CD14-positive monocyte (primary cell): ENCODE results near the gene TMEM117. TPM values are rescaled to one million over a fixed set of nuclear protein-coding genes. Genes with fewer than 3 reads are reported as not detected.

Source experiments
- DNase-seq, 3 donors: peaks; one replicate each; pipeline ENCODE4 v3.0.0-alpha.2; 2011 to 2022
- H2AFZ ChIP-seq: 2 replicates; pipeline ENCODE4 v1.6.0; 2012; ENCODE audit warnings: mild to moderate bottlenecking, low read depth, low read length, inconsistent platforms; ENCODE audit not compliant: insufficient read depth, poor library complexity, severe bottlenecking
- H3K27ac ChIP-seq, 2 donors: 1 replicate in 1 of 2; 2 replicates in 1 of 2; pipeline ENCODE4 v1.5.1; 2012 to 2013; ENCODE audit warnings: low read length in 2 of 2, control low read depth in 1 of 2, inconsistent platforms in 1 of 2, low read depth in 1 of 2, mild to moderate bottlenecking in 1 of 2
- H3K27me3 ChIP-seq, 2 donors: one replicate each; pipeline versions ENCODE4 v1.6.0 to v1.6.1; 2011 to 2013; ENCODE audit warnings: low read length in 2 of 2; ENCODE audit not compliant: control insufficient read depth in 2 of 2, insufficient read depth in 2 of 2
- H3K36me3 ChIP-seq, 2 donors: replicated peaks in 1 of 2; 1 replicate in 1 of 2; 2 replicates in 1 of 2; pipeline versions ENCODE4 v1.5.1 to v1.6.1; 2012 to 2013; ENCODE audit warnings: low read length in 2 of 2, control low read depth in 1 of 2, inconsistent platforms in 1 of 2, mild to moderate bottlenecking in 1 of 2; ENCODE audit not compliant: insufficient read depth in 2 of 2, control insufficient read depth in 1 of 2
- H3K4me1 ChIP-seq, 2 donors: 1 replicate in 1 of 2; 2 replicates in 1 of 2; pipeline versions ENCODE4 v1.5.1 to v1.6.1; 2012 to 2013; ENCODE audit warnings: low read length in 2 of 2, control low read depth in 1 of 2, inconsistent platforms in 1 of 2, mild to moderate bottlenecking in 1 of 2, moderate library complexity in 1 of 2; ENCODE audit not compliant: insufficient read depth in 2 of 2, control insufficient read depth in 1 of 2
- H3K4me2 ChIP-seq: replicated peaks from 2 replicates; pipeline ENCODE3; 2012; ENCODE audit warnings: low read length, moderate library complexity, mild to moderate bottlenecking; ENCODE audit not compliant: poor library complexity, severe bottlenecking; ENCODE audit errors: extremely low read depth
- H3K4me3 ChIP-seq, 3 experiments: fragments of 200-600 bp in 1 of 3; sonication (generic) in 1 of 3; replicated peaks in 1 of 3; 1 replicate in 2 of 3; 2 replicates in 1 of 3; pipeline ENCODE4 v1.5.1; 2011 to 2013; ENCODE audit warnings: low read length in 3 of 3, mild to moderate bottlenecking in 3 of 3, control low read depth in 2 of 3, low read depth in 2 of 3, inconsistent platforms in 1 of 3, moderate library complexity in 1 of 3
- H3K79me2 ChIP-seq: 2 replicates; pipeline ENCODE4 v1.6.0; 2012; ENCODE audit warnings: mild to moderate bottlenecking, control low read depth, inconsistent platforms, low read length, moderate library complexity; ENCODE audit not compliant: insufficient read depth
- H3K9ac ChIP-seq: 2 replicates; pipeline ENCODE4 v1.6.0; 2017; ENCODE audit warnings: low read length, mild to moderate bottlenecking; ENCODE audit not compliant: insufficient read depth, poor library complexity, severe bottlenecking
- H3K9me3 ChIP-seq, 2 donors: replicated peaks in 1 of 2; 1 replicate in 1 of 2; 2 replicates in 1 of 2; pipeline versions ENCODE4 v1.5.1 to v1.6.1; 2012 to 2013; ENCODE audit warnings: low read length in 2 of 2, control low read depth in 1 of 2; ENCODE audit not compliant: control insufficient read depth in 1 of 2, insufficient read depth in 1 of 2
- H4K20me1 ChIP-seq: 2 replicates; pipeline ENCODE4 v1.6.0; 2012; ENCODE audit warnings: mild to moderate bottlenecking, low read length, control low read depth, moderate library complexity; ENCODE audit not compliant: insufficient read depth
- H3K27ac Mint-ChIP-seq, 7 donors: one replicate each; pipeline ENCODE4 v1.8.0; 2020; ENCODE audit warnings: mild to moderate bottlenecking in 7 of 7, mixed read lengths in 7 of 7, moderate library complexity in 6 of 7, inconsistent platforms in 2 of 7
- H3K27me3 Mint-ChIP-seq, 3 donors: one replicate each; pipeline ENCODE4 v1.8.0; 2021 to 2022; ENCODE audit warnings: low read depth in 3 of 3, mild to moderate bottlenecking in 3 of 3, mixed read lengths in 3 of 3, moderate library complexity in 3 of 3, inconsistent platforms in 1 of 3
- H3K36me3 Mint-ChIP-seq, 2 donors: one replicate each; pipeline ENCODE4 v1.8.0; 2020; ENCODE audit warnings: mixed read lengths in 2 of 2, inconsistent platforms in 1 of 2, mild to moderate bottlenecking in 1 of 2
- H3K4me1 Mint-ChIP-seq: one replicate; pipeline ENCODE4 v1.8.0; 2020; ENCODE audit warnings: mild to moderate bottlenecking, mixed read lengths
- H3K4me3 Mint-ChIP-seq, 2 donors: one replicate each; pipeline ENCODE4 v1.8.0; 2020; ENCODE audit warnings: mild to moderate bottlenecking in 2 of 2, mixed read lengths in 2 of 2, moderate library complexity in 1 of 2
- H3K9me3 Mint-ChIP-seq, 7 donors: one replicate each; pipeline ENCODE4 v1.8.0; 2020 to 2022; ENCODE audit warnings: mixed read lengths in 7 of 7, mild to moderate bottlenecking in 6 of 7, moderate library complexity in 6 of 7, inconsistent platforms in 2 of 7
- WGBS: methylation state at CpG from one replicate; pipeline ENCODE4 v1.1.5; 2013; ENCODE audit warnings: missing lambda C conversion rate; ENCODE audit not compliant: insufficient coverage; 5-methylcytosine and 5-hydroxymethylcytosine counted together
- intact Hi-C, 2 donors: fragments of 100-400 bp; cut with micrococcal nuclease; formaldehyde crosslinking; loops; one replicate each; pipeline versions ENCODE4 v1.15.0 to v1.15.1; 2023
- polyA plus RNA-seq, 3 donors: library from polyadenylated mRNA; depleted of rRNA in 1 of 3; unstranded in 2 of 3; stranded (reverse) in 1 of 3; fragments of 300-500 nt in 2 of 3; fragments of >200 nt in 1 of 3; fragmentation: Illumina TruSeq in 2 of 3; gene quantifications; 1 replicate in 2 of 3; 2 replicates in 1 of 3; pipeline ENCODE4 v1.2.3, GENCODE V29; 2012 to 2021
- TF ChIP-seq, protein P1 (sequence below): fragments of 200-600 bp; IDR thresholded peaks from one replicate; pipeline ENCODE4 v1.8.0; 2022; ENCODE audit warnings: antibody characterized with exemption, mild to moderate bottlenecking

The TMEM117 gene
- polyA plus RNA-seq, 3 donors = 0.11 to 0.42 TPM; not detected in 1

GRCh38 chr12:44379831-44380230 is 544.0 kb downstream of the TMEM117 start:
- intact Hi-C loops = no loop called here
- peaks cover 0 to 10% of the 10 kb centered on the region in 2 donors for H3K9me3 ChIP-seq
- H3K4me1 Mint-ChIP-seq = no peaks in the 10 kb centered on the region

GRCh38 chr12:44380861-44381260 is 545.0 kb downstream of the TMEM117 start:
- Histone ChIP-seq H3K27me3 (no peaks in the 10 kb centered on the region), H2AFZ (no peak overlapping the region), H3K9ac (no peak overlapping the region), H3K4me3 (no peak overlapping the region), H3K79me2 (no peaks in the 10 kb centered on the region), H3K36me3 (no peaks in the 10 kb centered on the region), H3K27ac (no peak overlapping the region), H4K20me1 (no peaks in the 10 kb centered on the region), H3K4me2 (no peak overlapping the region), H3K9me3 (peaks cover 0 to 10% of the 10 kb centered on the region in 2 donors), H3K4me1 (no peaks in the 10 kb centered on the region)
- DNase-seq = no peak
- H3K27me3 Mint-ChIP-seq = no peaks in the 10 kb centered on the region
- TF ChIP-seq, protein P1, sequence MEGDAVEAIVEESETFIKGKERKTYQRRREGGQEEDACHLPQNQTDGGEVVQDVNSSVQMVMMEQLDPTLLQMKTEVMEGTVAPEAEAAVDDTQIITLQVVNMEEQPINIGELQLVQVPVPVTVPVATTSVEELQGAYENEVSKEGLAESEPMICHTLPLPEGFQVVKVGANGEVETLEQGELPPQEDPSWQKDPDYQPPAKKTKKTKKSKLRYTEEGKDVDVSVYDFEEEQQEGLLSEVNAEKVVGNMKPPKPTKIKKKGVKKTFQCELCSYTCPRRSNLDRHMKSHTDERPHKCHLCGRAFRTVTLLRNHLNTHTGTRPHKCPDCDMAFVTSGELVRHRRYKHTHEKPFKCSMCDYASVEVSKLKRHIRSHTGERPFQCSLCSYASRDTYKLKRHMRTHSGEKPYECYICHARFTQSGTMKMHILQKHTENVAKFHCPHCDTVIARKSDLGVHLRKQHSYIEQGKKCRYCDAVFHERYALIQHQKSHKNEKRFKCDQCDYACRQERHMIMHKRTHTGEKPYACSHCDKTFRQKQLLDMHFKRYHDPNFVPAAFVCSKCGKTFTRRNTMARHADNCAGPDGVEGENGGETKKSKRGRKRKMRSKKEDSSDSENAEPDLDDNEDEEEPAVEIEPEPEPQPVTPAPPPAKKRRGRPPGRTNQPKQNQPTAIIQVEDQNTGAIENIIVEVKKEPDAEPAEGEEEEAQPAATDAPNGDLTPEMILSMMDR = no peak
- intact Hi-C loops = no loop called here
- no peaks in the 10 kb centered on the region for H3K36me3 Mint-ChIP-seq
- no peaks in the 10 kb centered on the region for H3K4me1 Mint-ChIP-seq
- H3K27ac Mint-ChIP-seq = no peak overlapping the region
- peaks cover 0 to 5% (median 4%) of the 10 kb centered on the region in 7 donors for H3K9me3 Mint-ChIP-seq
- H3K4me3 Mint-ChIP-seq = no peak overlapping the region

More at GRCh38 chr12:44379831-44380230, 544.0 kb downstream of the TMEM117 start:
- Histone ChIP-seq H3K4me3 (no peak overlapping the region), H3K36me3 (no peaks in the 10 kb centered on the region), H3K79me2 (no peaks in the 10 kb centered on the region), H3K4me1 (no peaks in the 10 kb centered on the region), H3K27ac (no peak overlapping the region), H3K27me3 (no peaks in the 10 kb centered on the region), H3K4me2 (no peak overlapping the region), H2AFZ (no peak overlapping the region), H4K20me1 (no peaks in the 10 kb centered on the region), H3K9ac (no peak overlapping the region)
- Mint-ChIP-seq H3K4me3 (no peak overlapping the region), H3K36me3 (no peaks in the 10 kb centered on the region), H3K9me3 (peaks cover 0 to 5% (median 3%) of the 10 kb centered on the region in 7 donors), H3K27me3 (no peaks in the 10 kb centered on the region), H3K27ac (no peak overlapping the region)
- TF ChIP-seq, protein P1 = no peak
- no CpG with 5 or more reads among the region's 3 CpGs for WGBS
- DNase-seq = no peak
